DOHH2 (cell line): ENCODE measurements around the gene UBXN10.

Experiments used
- EZH2phosphoT487 ChIP-seq: fragments of 200-600 bp; sonication (generic); IDR thresholded peaks from 2 replicates; pipeline ENCODE4 v1.6.1; 2017; ENCODE audit warnings: borderline replicate concordance, mild to moderate bottlenecking, antibody characterized with exemption, low read length, moderate library complexity, mixed read lengths
- TF ChIP-seq, protein P1 (sequence below): fragments of 200-600 bp; sonication (generic); IDR thresholded peaks from one replicate; pipeline ENCODE4 v1.5.1; 2014; ENCODE audit warnings: antibody characterized with exemption, mild to moderate bottlenecking, low read depth, low read length; ENCODE audit not compliant: poor library complexity, severe bottlenecking

DNA sequence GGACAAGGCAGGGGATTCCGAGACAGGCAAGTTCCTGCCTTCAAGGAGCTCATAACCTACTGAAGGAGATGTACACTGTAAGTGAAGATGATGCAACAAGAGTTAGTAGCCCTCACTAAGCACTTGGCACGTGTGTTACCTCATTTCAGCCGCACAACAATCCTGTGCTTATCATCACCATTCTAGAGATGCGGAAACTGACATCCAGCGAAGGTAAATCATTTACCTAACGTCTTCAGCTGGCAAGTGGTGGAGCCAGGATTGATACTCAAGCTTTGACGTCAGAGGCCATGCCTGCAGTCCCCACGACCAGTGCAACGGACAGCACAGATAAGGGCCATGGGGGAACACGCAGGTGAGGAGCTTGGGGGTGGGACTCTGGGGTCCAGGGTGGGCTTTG lies 2.9 kb upstream of the UBXN10 start:
- TF ChIP-seq, protein P1, sequence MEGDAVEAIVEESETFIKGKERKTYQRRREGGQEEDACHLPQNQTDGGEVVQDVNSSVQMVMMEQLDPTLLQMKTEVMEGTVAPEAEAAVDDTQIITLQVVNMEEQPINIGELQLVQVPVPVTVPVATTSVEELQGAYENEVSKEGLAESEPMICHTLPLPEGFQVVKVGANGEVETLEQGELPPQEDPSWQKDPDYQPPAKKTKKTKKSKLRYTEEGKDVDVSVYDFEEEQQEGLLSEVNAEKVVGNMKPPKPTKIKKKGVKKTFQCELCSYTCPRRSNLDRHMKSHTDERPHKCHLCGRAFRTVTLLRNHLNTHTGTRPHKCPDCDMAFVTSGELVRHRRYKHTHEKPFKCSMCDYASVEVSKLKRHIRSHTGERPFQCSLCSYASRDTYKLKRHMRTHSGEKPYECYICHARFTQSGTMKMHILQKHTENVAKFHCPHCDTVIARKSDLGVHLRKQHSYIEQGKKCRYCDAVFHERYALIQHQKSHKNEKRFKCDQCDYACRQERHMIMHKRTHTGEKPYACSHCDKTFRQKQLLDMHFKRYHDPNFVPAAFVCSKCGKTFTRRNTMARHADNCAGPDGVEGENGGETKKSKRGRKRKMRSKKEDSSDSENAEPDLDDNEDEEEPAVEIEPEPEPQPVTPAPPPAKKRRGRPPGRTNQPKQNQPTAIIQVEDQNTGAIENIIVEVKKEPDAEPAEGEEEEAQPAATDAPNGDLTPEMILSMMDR = no peak
- TF ChIP-seq EZH2phosphoT487 = no peak
